ENCODE measurements around the gene ERGIC2. TPM values are rescaled to one million over a fixed set of nuclear protein-coding genes. Genes with fewer than 3 reads are reported as not detected.
"Not testable (repeated sequence)": the region's sequence is repeated elsewhere in the genome, so short reads cannot be mapped to it uniquely, and the experiment has no call there.

The ERGIC2 gene
- total RNA-seq, 1 donor from 2014 or later, result 71.5 TPM

GRCh38 chr12:29389295-29389919, 8.4 kb upstream of the ERGIC2 start:
- H3K27me3 ChIP-seq (ENCODE audit: low read depth), result no peaks in the 10 kb centered on the region
- DNase-seq (no peak), ATAC-seq (no peak)
- no peaks in the 10 kb centered on the region for H3K9me3 ChIP-seq
- TF ChIP-seq CTCF (IDR thresholded peaks at IDR 0.05), result no peak
- H3K4me3 ChIP-seq, result no peak overlapping the region
- no peaks in the 10 kb centered on the region for H3K4me1 ChIP-seq
- H3K36me3 ChIP-seq, result no peaks in the 10 kb centered on the region
- H3K27ac ChIP-seq, result no peak overlapping the region
- intact Hi-C loops (cut with DNase I), result no loop called here

GRCh38 chr12:29386084-29386680, 5.2 kb upstream of the ERGIC2 start:
- H3K27ac ChIP-seq; H3K4me3 ChIP-seq; H3K9me3 ChIP-seq; ATAC-seq; H3K27me3 ChIP-seq (ENCODE audit: low read depth); DNase-seq; H3K36me3 ChIP-seq; H3K4me1 ChIP-seq; intact Hi-C loops (cut with DNase I): not testable (repeated sequence)

- DNase-seq; ATAC-seq; H3K36me3 ChIP-seq; H3K4me3 ChIP-seq; intact Hi-C loops (cut with DNase I); H3K27me3 ChIP-seq (ENCODE audit: low read depth); H3K4me1 ChIP-seq; H3K27ac ChIP-seq; H3K9me3 ChIP-seq: not testable (repeated sequence)
These were observed 4.2 kb upstream of the ERGIC2 start for GRCh38 chr12:29385194-29385593.

GRCh38 chr12:29382251-29382650, 1.3 kb upstream of the ERGIC2 start:
- DNase-seq, result no peak
- TF ChIP-seq CTCF (IDR thresholded peaks at IDR 0.05), result no peak
- intact Hi-C loops (cut with DNase I), result no loop called here

GRCh38 chr12:29376118-29376517, 4.9 kb downstream of the ERGIC2 start:
- ATAC-seq (no peak), DNase-seq (no peak)
- H3K27ac ChIP-seq, result no peak overlapping the region
- no peaks in the 10 kb centered on the region for H3K27me3 ChIP-seq (ENCODE audit: low read depth)
- H3K4me1 ChIP-seq, result peaks cover 16% of the 10 kb centered on the region
- H3K9me3 ChIP-seq, result no peaks in the 10 kb centered on the region
- peaks cover 4% of the 10 kb centered on the region for H3K36me3 ChIP-seq
- TF ChIP-seq CTCF (IDR thresholded peaks at IDR 0.05), result no peak
- intact Hi-C loops (cut with DNase I), result no loop called here
- H3K4me3 ChIP-seq, result no peak overlapping the region

More at GRCh38 chr12:29382251-29382650, 1.3 kb upstream of the ERGIC2 start:
- peaks cover 16% of the 10 kb centered on the region for H3K4me1 ChIP-seq
- H3K9me3 ChIP-seq, result no peaks in the 10 kb centered on the region
- ATAC-seq, result no peak
- no peak overlapping the region for H3K27ac ChIP-seq
- no peaks in the 10 kb centered on the region for H3K36me3 ChIP-seq
- no peaks in the 10 kb centered on the region for H3K27me3 ChIP-seq (ENCODE audit: low read depth)
- no peak overlapping the region for H3K4me3 ChIP-seq

GRCh38 chr12:29374913-29375312, 6.1 kb downstream of the ERGIC2 start:
- no peaks in the 10 kb centered on the region for H3K9me3 ChIP-seq
- H3K4me3 ChIP-seq, result no peak overlapping the region
- no peak overlapping the region for H3K27ac ChIP-seq
- peaks cover 13% of the 10 kb centered on the region for H3K4me1 ChIP-seq
- ATAC-seq (no peak), DNase-seq (no peak)
- peaks cover 15% of the 10 kb centered on the region for H3K36me3 ChIP-seq
- intact Hi-C loops (cut with DNase I), result no loop called here
- TF ChIP-seq CTCF (IDR thresholded peaks at IDR 0.05), result no peak
- H3K27me3 ChIP-seq (ENCODE audit: low read depth), result no peaks in the 10 kb centered on the region
